BE2C (cell line): Measurements from ENCODE around the gene KCNJ8.
A peak's percentile ranks its signal among the peaks of the same experiment; 100 is the strongest.

Source experiments
- DNase-seq: peaks from one replicate; pipeline ENCODE4 v3.0.0-alpha.2; 2020
- H3K27me3 ChIP-seq: fragments of 250-450 bp; sonication (Bioruptor Pico); 2 replicates; pipeline ENCODE4 v1.5.1; 2020; ENCODE audit warnings: mild to moderate bottlenecking
- H3K36me3 ChIP-seq: fragments of 250-450 bp; sonication (Bioruptor Pico); 2 replicates; pipeline ENCODE4 v1.5.1; 2020; ENCODE audit warnings: mild to moderate bottlenecking
- H3K4me1 ChIP-seq: fragments of 250-450 bp; sonication (Bioruptor Pico); 2 replicates; pipeline ENCODE4 v1.5.1; 2020
- H3K4me3 ChIP-seq: 2 replicates; pipeline ENCODE4 v1.5.1; 2011; ENCODE audit warnings: low read depth, low read length
- H3K9me3 ChIP-seq: fragments of 250-450 bp; sonication (Bioruptor Pico); 2 replicates; pipeline ENCODE4 v1.5.1; 2020
- TF ChIP-seq, protein P1 (sequence below): IDR thresholded peaks from 2 replicates; pipeline ENCODE4 v1.5.1; 2012; ENCODE audit warnings: mild to moderate bottlenecking, low read depth, low read length

KCNJ8 gene

DNA sequence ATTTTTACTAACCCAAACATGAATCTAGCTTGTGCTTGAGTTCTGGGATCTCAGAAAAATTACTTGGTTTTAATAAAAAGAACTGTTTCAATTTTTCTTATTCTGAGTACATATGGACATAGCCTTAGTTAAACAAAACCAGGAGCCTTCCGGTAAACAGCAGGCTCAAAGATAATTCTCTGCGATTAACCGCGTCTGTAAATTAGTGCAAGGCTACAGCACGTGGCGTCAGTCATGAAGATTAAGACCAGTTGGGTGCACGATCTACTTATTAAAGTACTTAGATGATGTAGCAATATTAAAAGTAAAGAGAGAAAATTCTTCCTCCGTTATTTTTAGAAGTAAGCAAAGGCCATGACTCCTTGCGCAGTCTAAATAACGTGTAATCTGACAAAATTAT lies 700 bp downstream of the KCNJ8 start:
- Histone ChIP-seq H3K4me3 (peak overlapping the region; percentile 72), H3K27me3 (no peaks in the 10 kb centered on the region), H3K9me3 (no peaks in the 10 kb centered on the region), H3K4me1 (peaks cover 8% of the 10 kb centered on the region), H3K36me3 (peaks cover 49% of the 10 kb centered on the region)
- TF ChIP-seq, protein P1, sequence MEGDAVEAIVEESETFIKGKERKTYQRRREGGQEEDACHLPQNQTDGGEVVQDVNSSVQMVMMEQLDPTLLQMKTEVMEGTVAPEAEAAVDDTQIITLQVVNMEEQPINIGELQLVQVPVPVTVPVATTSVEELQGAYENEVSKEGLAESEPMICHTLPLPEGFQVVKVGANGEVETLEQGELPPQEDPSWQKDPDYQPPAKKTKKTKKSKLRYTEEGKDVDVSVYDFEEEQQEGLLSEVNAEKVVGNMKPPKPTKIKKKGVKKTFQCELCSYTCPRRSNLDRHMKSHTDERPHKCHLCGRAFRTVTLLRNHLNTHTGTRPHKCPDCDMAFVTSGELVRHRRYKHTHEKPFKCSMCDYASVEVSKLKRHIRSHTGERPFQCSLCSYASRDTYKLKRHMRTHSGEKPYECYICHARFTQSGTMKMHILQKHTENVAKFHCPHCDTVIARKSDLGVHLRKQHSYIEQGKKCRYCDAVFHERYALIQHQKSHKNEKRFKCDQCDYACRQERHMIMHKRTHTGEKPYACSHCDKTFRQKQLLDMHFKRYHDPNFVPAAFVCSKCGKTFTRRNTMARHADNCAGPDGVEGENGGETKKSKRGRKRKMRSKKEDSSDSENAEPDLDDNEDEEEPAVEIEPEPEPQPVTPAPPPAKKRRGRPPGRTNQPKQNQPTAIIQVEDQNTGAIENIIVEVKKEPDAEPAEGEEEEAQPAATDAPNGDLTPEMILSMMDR: no peak
- peak; percentile 35 for DNase-seq

DNA sequence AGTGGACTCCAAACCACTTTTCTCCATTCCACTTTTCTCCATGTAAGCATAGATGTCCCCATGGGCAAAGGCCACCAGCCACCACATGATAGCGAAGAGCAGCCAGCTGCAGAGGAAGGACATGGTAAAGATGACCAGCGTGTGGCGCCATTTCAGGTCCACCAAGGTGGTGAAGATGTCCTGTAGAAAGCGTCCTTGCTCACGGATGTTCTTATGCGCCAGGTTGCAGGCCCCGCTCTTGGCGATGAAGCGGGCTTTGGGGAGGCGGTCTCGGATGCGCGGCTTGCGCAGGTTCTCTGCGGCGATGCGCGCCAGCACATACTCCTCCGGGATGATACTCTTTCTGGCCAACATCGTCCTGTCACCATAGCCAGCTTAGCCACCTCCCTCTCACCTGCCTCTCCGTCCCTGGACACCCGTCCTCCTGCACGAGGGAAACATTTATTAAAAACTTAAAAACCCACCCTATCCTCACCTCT lies 1.2 kb downstream of the KCNJ8 start:
- H3K27me3 ChIP-seq: no peaks in the 10 kb centered on the region
- peak; percentile 87 for DNase-seq
- H3K4me3 ChIP-seq: peak overlapping the region; percentile 72
- no peaks in the 10 kb centered on the region for H3K9me3 ChIP-seq
- peaks cover 54% of the 10 kb centered on the region for H3K36me3 ChIP-seq
- peaks cover 8% of the 10 kb centered on the region for H3K4me1 ChIP-seq
- TF ChIP-seq, protein P1: peak; percentile 76

DNA sequence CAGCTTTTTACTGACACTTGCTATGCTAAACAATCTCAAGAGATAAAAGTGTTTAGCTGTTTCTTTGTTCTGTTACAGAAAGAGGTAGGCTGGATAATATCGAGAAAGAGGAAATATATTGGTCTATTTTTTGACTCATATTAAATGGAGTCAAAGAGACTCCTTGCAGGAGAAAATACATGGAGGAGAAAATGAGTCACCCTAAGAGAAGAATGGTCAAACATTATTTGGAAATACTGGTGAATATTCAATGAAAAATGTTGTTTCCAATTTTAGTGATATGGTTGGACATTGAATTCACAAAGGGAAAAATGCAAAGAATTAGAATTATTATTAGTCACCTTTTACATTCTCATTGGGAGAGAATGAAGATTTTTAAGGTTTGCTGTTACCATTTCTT lies 3.2 kb downstream of the KCNJ8 start:
- peak overlapping the region; percentile 72 for H3K4me3 ChIP-seq
- no peak for DNase-seq
- TF ChIP-seq, protein P1: no peak
- H3K9me3 ChIP-seq: no peaks in the 10 kb centered on the region; the same call in 1 of the 2 replicates
- H3K4me1 ChIP-seq: peaks cover 4% of the 10 kb centered on the region
- no peaks in the 10 kb centered on the region for H3K27me3 ChIP-seq
- H3K36me3 ChIP-seq: peaks cover 71% of the 10 kb centered on the region

DNA sequence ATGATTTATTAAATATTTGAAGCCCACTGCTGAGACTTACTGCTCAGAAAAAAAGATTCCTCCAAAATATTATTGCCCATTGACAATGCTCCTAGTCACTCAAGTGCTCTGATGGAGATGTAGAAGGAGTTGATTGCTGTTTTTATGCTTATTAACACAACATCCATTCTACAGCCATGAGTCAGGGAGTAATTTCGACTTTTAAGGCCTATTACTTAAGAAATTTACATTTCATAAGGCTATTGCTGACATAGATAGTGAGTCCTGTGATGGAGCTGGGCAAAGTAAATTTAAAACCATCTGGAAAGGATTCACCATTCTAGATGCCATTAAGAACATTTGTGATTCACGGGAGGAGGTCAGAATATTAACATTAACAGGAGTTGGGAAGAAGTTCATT lies 5.2 kb downstream of the KCNJ8 start:
- DNase-seq: no peak
- H3K4me3 ChIP-seq: peak overlapping the region; percentile 72
- H3K36me3 ChIP-seq: peaks cover 91% of the 10 kb centered on the region
- H3K4me1 ChIP-seq: peaks cover 17% of the 10 kb centered on the region
- TF ChIP-seq, protein P1: no peak
- no peaks in the 10 kb centered on the region for H3K27me3 ChIP-seq
- no peaks in the 10 kb centered on the region; the same call in 1 of the 2 replicates for H3K9me3 ChIP-seq

DNA sequence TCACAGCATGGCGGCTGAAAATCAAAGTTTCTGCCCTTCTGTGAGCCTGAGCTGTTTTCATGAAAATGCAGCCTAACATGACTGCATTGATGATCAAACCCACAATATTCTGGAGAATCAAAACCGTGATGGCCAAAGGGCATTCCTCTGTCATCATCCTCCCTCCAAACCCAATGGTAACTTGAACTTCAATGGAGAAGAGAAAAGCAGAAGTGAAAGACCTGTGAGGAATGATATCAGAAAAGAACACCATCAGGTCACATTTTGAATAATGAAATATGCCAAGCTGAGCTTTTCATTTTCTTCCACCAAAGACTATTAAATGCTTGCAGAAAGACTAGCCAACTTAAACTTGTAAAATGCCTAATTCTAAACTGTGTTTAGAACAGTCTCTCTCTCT lies 8.1 kb downstream of the KCNJ8 start:
- no peak overlapping the region for H3K4me3 ChIP-seq
- H3K4me1 ChIP-seq: peaks cover 17% of the 10 kb centered on the region
- no peaks in the 10 kb centered on the region for H3K27me3 ChIP-seq
- TF ChIP-seq, protein P1: no peak
- no peak for DNase-seq
- no peaks in the 10 kb centered on the region; the same call in 1 of the 2 replicates for H3K9me3 ChIP-seq
- H3K36me3 ChIP-seq: peaks cover 78% of the 10 kb centered on the region

DNA sequence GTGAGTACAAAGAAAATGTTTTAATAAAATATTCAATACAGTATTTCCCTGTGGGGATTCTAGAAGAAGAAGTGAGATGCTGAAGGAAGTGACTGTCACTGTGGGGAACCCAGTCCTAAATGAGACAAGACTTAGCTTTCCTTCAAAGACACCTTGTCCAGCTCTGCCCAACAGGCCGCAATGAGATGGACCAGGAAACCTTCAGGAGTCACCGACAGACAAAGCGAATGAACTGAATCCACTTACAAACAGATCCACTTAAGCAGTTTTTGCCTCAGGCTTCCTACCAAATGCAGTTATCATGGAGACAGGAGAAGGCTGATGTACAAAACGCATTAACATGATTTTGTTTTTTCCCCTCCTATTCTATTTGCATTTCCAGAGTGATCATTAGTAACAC lies 9.6 kb downstream of the KCNJ8 start:
- Histone ChIP-seq H3K36me3 (peaks cover 63% of the 10 kb centered on the region), H3K4me1 (peaks cover 17% of the 10 kb centered on the region), H3K9me3 (no peaks in the 10 kb centered on the region; the same call in 1 of the 2 replicates), H3K4me3 (no peak overlapping the region), H3K27me3 (no peaks in the 10 kb centered on the region)
- DNase-seq: peak; percentile 56
- TF ChIP-seq, protein P1: no peak
